Motor neuron (in vitro differentiated cells): Measurements from ENCODE around the gene POLD4. TPM values are rescaled to one million over a fixed set of nuclear protein-coding genes. Genes with fewer than 3 reads are reported as not detected.

ENCODE experiments used
- ATAC-seq, 8 experiments: fragments of 200-7000 bp; cut with Tn5 transposase; replicated peaks in 6 of 8; 2 replicates each; pipeline ENCODE4 v1.8.0; 2021; ENCODE audit warnings: mild to moderate bottlenecking in 8 of 8, moderate library complexity in 8 of 8
- H3K27ac ChIP-seq, 2 donors: fragments of 250-450 bp; sonication (Bioruptor Pico); 2 replicates each; pipeline ENCODE4 v1.9.0; 2021; ENCODE audit warnings: antibody characterized with exemption in 2 of 2, mild to moderate bottlenecking in 2 of 2, moderate library complexity in 1 of 2
- H3K4me1 ChIP-seq, 2 donors: fragments of 250-450 bp; sonication (Bioruptor Pico); replicated peaks in 1 of 2; 2 replicates each; pipeline ENCODE4 v1.6.1; 2021; ENCODE audit warnings: antibody characterized with exemption in 2 of 2, mild to moderate bottlenecking in 2 of 2, moderate library complexity in 1 of 2
- H3K4me3 ChIP-seq, 5 donors: fragments of 250-450 bp; sonication (Bioruptor Pico); 2 replicates each; pipeline ENCODE4 v1.9.0; 2021; ENCODE audit warnings: antibody characterized with exemption in 5 of 5, mild to moderate bottlenecking in 5 of 5, moderate library complexity in 4 of 5
- WGBS, 10 experiments: fragments of 450-650 bp; shearing (Covaris generic); methylation state at CpG; one replicate each; pipeline ENCODE4 v1.0.0; 2022; 5-methylcytosine and 5-hydroxymethylcytosine counted together
- in situ Hi-C, 9 experiments: fragments of 400-800 bp; cut with MboI; loops; one replicate each; pipeline ENCODE4 v1.15.0; 2021; ENCODE audit warnings: low sequenced_read_pairs in 9 of 9, low pct_unique_long_range_greater_than_20kb in 2 of 9; ENCODE audit not compliant: unreplicated experiment in 9 of 9
- total RNA-seq, 8 experiments: library from RNA; unstranded; fragments of 300-600 nt; gene quantifications; 2 replicates each; pipeline versions ENCODE4 v1.2.3 to v1.2.4, GENCODE V29; 2022

The POLD4 gene
- total RNA-seq, 8 experiments from 2014 or later = 5.6 to 167 (median 24.4) TPM

DNA sequence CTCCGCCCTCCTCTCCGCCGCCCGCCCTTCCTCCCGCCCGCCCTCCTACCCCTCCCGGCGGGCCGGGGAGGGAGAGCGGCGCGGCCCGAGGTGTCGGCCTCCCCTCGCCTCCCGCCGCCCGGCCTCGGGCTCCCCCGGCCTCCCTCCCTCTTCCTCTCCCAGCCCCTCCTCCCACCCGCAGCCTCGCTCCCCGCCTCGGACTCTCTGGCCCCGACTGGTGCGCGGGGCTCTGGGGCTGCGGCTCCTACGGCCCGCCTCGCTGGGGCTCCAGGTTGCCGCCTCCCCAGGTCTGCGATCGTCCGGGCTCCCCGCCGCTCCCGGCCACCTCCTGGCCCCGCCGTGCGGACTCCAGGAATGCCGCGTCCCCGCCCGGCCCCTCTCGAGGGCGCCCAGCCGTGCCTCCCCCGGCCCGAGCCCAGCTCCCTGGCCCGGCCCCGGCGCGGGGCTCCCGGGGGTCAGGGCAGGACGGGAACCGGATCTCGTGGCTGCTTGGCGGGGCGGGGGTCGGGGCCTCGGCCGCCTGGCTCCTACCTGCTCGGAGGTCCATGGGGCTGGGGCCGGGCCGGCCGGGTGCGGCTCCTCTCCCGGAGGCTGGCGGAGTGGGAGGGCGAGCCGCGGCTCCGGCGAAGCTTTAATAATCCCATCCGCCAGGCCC, 19.8 kb upstream of the POLD4 start, which contains the start of gene CLCF1:
Gene CLCF1, minus strand, starts transcription at position 606 of the 655 bp plus-strand sequence. Its CDS starts 59 bp downstream, at position 547.
- in situ Hi-C loops = no loop called here
- WGBS, 10 experiments = 0% methylated on average over 2 to 7 of the region's 76 CpGs; no CpG with 5 or more reads in 8 of the 10 experiments
- H3K4me3 ChIP-seq = peak within 1 kb of the TSS; percentile 49 to 57 (median 53)
- peaks cover 24 to 43% of the 10 kb centered on the region in 2 donors for H3K4me1 ChIP-seq
- peak within 1 kb of the TSS; percentile 26 to 86 for H3K27ac ChIP-seq
- peak; percentile 39 to 75 (median 66) for ATAC-seq

DNA sequence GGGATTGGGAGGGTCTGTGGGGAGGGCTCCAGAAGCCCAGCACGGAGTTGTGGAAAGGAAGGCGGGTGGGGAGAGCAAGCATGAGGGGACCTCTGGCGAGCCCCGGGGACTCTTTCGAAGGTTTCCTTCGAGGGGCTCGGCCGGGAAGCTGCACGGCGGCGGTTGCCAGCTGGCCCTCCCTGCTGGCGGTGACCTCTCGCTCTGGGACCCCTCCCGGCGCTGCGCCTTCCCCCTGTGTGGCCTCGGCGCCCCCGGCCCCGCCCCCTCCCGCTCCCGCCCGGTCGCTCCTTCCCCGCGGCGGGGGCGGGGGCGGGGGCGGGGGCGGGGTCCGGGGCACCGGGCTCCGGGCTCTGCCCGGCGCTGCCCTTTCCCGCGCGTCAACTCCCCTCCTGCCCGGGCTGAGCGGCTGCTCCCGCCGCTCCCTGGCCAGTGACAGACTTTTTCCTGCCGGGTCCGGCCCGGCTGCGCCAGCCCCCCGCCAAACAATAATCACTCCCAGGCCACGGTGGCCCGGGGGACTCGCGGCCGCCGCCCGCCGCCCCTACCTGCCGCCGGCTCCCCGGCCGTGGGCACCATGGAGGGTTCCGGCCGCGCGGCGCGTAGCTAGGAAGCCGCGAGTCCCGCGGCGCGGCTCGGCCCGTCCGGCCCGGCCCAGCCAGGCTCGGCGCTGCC, 19.1 kb upstream of the POLD4 start:
- peak overlapping the region; percentile 49 to 57 (median 53) for H3K4me3 ChIP-seq
- peaks cover 24 to 43% of the 10 kb centered on the region in 2 donors for H3K4me1 ChIP-seq
- H3K27ac ChIP-seq = peak overlapping the region in 1 of 2 donors; percentile 86
- WGBS, 10 experiments = no CpG with 5 or more reads among the region's 78 CpGs
- ATAC-seq = peak; percentile 5 to 44 (median 32)
- in situ Hi-C loops = no loop called here

DNA sequence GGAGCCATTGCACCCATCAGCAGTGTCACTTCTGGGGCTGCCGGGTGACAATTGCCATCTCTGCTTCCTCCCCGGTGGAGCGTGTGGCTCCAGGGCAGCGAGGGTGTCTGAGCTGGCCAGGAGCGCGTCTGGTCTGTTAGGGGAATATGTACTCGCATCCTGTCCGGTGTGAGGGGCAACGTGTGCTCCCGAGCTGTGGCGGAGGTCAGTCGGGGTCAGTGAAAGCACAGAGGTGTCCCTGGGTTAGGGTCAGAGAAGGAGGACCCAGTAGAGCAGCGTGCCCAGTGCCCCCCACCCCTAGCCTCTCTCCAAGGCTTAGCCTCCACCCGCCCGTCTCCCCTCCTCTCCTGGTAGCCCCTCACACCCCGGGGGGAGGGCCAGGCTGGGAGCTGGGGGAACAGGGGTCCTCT, 18.6 kb upstream of the POLD4 start:
- H3K4me3 ChIP-seq = peak overlapping the region; percentile 49 to 57 (median 53)
- WGBS, 10 experiments = 40% methylated on average over 1 of the region's 16 CpGs; no CpG with 5 or more reads in 9 of the 10 experiments
- ATAC-seq = no peak
- peaks cover 24 to 43% of the 10 kb centered on the region in 2 donors for H3K4me1 ChIP-seq
- in situ Hi-C loops = no loop called here
- H3K27ac ChIP-seq = peak overlapping the region in 1 of 2 donors; percentile 86

DNA sequence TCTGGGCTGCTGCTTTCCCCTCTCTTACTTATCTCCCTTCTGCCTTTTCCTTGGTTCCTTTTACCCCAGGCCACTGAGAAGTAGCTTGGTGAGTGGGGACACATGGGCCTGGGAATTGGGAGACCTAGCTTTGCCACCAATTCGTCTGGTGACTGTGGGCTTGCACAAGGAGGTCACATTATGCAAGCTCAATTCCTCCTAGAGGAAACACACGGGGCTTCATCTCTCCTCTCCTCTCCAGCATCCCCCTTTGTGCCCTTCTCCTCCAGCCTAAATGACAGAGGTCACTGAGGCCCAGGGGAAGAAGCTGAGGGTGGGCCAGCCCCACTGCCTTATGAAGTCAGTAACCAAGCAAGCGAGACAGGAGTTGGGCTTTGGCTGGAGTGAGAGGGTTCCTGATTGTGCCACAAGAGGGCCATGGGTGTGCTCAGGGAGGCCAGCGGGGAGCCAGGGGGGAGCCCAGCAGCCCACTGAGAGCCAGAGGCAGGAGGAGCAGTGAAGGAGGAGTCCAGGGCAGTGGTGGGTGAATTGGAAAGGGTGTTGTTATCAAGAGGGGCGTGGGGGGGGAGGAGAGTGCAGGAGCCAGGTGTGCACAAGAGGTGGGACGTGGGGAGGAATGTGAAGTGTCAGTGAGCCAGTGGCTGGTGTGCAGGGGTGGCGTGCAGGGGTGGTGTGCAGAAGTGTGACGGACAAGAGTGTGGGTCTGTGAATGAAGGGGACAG, 18.0 kb upstream of the POLD4 start:
- in situ Hi-C loops = no loop called here
- Histone ChIP-seq H3K27ac (no peak overlapping the region), H3K4me3 (peak overlapping the region in 2 of 5 donors; percentile 51 to 57), H3K4me1 (peaks cover 24 to 43% of the 10 kb centered on the region in 2 donors)
- 33 to 63% (median 49%) methylated on average over 1 to 2 of the region's 8 CpGs; no CpG with 5 or more reads in 6 of the 10 experiments for WGBS, 10 experiments
- peak in 4 of 8 experiments; percentile 0 to 10 (median 4) for ATAC-seq

DNA sequence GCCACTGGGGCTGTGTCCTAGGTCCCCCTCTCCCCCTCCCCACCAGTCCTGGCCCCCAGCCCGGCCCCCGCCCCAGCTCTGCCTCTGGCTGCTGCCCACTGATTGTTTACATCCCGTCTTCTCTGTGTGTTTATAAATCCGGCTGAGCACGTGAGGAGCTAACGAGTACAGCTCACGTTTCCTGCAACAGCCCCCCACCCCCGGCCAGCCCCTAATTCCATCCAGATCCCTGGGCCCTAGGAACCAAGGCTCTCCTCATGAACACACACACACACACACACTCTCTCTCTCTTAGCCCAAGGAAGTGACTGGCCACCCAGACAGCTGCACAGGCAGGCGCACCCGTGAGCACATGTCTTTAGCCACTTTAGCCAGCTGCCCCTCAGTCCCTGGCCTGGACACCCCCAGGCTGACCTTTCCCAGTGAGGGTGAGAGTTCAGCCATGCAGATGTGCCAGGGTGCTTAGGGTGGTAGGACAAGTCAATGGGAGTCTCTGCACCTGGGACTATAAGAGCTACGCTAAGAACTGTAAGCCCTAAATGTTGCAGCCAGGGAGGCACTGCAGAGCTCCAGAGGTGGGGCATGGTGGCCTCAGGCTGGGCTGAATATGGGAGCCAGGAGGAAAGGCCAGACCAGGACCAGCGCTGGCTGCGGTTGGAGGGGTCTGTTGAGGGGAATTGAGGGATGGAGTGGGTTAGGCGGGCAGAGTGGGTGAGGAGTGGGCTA, 17.2 kb upstream of the POLD4 start:
- 79 to 94% methylated on average over 2 to 6 of the region's 14 CpGs; no CpG with 5 or more reads in 8 of the 10 experiments for WGBS, 10 experiments
- in situ Hi-C loops = no loop called here
- ATAC-seq = peak in 2 of 8 experiments; percentile 0 to 1
- H3K27ac ChIP-seq = peak overlapping the region in 1 of 2 donors; percentile 37
- H3K4me1 ChIP-seq = peaks cover 24 to 36% of the 10 kb centered on the region in 2 donors
- H3K4me3 ChIP-seq = no peak overlapping the region

DNA sequence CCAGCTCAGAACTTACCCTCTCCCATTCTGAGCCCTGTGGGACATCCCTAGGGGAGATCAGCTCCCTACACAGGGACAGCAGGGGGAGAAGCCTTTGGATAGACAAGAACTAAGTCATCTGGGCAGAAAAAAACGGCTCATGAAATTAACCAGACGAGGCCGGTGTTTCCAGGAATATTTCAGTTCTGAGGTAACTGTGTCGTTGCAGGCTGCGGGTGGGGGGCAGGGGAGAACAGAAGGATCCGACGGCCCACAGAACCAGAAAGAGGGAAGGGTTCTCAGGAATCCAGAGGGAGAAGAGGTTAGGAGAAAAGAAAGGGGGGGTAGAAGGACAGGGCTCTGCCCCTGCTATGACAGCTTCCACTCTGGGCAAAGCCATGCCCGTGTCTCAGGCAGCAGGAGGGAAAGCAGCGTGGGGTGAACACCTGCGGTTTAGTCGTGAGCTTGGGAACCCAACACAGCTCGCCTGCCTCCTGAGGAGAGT, 16.5 kb upstream of the POLD4 start:
- in situ Hi-C loops = no loop called here
- Histone ChIP-seq H3K27ac (peak overlapping the region in 1 of 2 donors; percentile 35), H3K4me3 (no peak overlapping the region), H3K4me1 (peaks cover 24 to 34% of the 10 kb centered on the region in 2 donors)
- no peak for ATAC-seq
- WGBS, 10 experiments = 30 to 81% (median 60%) methylated on average over 2 to 4 of the region's 12 CpGs; no CpG with 5 or more reads in 5 of the 10 experiments

DNA sequence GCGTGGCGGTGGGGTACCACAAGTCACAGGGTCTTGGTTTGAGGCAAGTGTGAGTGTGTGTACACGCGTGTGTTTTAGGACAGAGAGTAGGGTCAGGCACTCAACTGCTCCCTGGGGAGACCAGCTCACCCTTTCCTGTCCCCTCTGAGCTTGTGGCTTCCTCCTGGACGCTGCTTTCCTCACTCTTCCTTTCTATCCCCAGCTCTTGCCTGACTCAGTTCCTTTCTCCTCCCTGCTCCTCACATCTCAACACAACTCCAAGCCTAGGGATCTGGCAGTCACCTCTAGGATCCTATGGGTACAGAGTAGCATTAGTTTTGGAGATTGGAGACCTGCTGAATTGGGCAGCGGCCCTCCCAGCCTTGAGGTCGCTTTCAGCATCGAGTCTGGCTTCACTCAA, 15.9 kb upstream of the POLD4 start:
- Histone ChIP-seq H3K27ac (no peak overlapping the region), H3K4me3 (no peak overlapping the region), H3K4me1 (peaks cover 18 to 28% of the 10 kb centered on the region in 2 donors)
- no peak for ATAC-seq
- WGBS, 10 experiments = 78 to 80% methylated on average over 3 to 6 of the region's 8 CpGs; no CpG with 5 or more reads in 8 of the 10 experiments
- in situ Hi-C loops = no loop called here

DNA sequence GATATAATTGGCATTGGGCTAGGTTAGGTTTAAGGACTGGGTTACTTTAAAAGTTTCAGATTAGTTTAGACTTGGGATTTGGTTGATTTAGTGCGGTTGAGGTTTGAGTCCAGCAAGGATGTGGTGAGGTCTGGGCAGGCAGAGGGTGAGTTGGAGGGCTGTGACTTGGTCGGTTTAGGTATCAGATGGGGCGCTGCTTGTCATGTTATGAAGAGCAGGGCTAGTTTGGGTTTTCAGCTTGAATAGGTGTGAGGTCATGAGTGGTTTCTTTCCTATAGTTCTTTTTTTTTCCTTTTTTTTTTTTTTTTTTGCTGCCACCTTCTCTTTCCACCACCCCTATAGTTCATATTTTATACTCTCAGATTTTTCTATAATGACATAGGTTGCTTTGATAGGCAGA, 15.3 kb upstream of the POLD4 start:
- WGBS, 10 experiments = 57 to 93% (median 87%) methylated on average over 1 to 3 of the region's 3 CpGs; no CpG with 5 or more reads in 2 of the 10 experiments
- Histone ChIP-seq H3K4me1 (peaks cover 12 to 27% of the 10 kb centered on the region in 2 donors), H3K4me3 (no peak overlapping the region), H3K27ac (no peak overlapping the region)
- ATAC-seq = no peak
- in situ Hi-C loops = no loop called here

DNA sequence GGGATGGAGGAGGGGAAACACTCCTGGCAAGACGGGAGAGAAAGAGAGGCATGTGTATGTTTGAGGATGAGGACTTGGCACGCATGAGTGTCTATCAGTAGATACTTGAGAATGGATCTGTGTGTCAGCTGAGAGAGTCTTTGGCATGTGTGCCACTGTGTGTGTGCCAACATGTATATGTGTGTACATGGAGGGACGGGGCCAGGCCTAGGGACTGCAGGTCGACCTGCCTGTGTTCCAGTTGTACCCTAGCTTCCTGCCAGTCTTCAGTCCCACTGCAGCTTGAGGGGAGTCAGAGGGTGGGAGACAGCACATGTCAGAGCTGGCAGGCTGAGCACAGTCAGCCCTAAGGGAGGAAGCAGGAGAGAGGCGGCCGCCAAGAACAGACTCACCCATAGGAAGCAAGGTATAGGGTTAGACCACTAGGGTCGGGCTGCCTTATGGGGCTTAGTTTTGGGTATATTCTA, 14.4 kb upstream of the POLD4 start:
- 50 to 89% methylated on average over 1 to 3 of the region's 7 CpGs; no CpG with 5 or more reads in 8 of the 10 experiments for WGBS, 10 experiments
- H3K4me3 ChIP-seq = no peak overlapping the region
- no peak for ATAC-seq
- in situ Hi-C loops = no loop called here
- no peak overlapping the region for H3K27ac ChIP-seq
- H3K4me1 ChIP-seq = peaks cover 11 to 27% of the 10 kb centered on the region in 2 donors

DNA sequence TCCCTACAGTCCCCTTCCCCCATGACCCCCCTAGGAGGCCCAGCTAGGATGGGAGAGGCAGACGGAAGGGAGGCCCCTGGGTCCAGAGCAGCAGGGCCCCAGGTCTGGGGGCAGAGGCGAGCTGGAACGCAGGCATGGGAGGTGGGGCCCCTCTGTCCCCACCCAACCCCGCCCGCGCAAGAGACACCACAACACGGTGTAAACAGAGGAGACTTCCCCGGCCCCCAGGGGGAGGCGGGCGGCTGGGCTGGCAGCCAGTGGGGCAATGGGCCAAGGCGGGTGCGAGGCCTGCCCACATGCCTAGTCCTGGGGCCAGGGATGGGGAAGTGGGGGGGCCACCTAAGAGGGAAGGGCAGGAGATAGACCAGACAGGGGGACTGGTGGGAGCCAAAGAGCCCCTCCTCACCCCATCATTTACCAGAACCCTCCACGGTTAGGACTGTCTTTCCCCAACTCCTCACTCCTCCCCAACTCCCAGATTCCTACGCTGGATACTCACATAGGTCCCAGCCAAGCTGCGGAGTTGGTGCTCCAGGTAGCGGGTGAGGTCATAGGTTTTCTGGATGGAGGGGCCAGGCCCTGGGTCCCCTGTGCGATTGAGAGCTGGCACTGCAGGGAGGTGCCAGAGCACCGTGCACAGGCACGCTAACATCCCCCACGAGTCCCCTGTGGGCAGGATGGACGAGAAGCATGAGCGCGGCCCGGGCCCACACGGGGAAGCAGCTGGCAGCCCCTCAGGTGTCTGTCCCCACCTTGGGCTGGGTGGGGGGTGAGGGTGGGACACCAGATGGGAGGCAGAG, 13.8 kb upstream of the POLD4 start:
- H3K27ac ChIP-seq = no peak overlapping the region
- WGBS, 10 experiments = 92 to 100% (median 100%) methylated on average over 1 to 2 of the region's 25 CpGs; no CpG with 5 or more reads in 7 of the 10 experiments
- peaks cover 11 to 26% of the 10 kb centered on the region in 2 donors for H3K4me1 ChIP-seq
- H3K4me3 ChIP-seq = no peak overlapping the region
- in situ Hi-C loops = no loop called here
- ATAC-seq = peak in 4 of 8 experiments; percentile 14 to 62 (median 29)

DNA sequence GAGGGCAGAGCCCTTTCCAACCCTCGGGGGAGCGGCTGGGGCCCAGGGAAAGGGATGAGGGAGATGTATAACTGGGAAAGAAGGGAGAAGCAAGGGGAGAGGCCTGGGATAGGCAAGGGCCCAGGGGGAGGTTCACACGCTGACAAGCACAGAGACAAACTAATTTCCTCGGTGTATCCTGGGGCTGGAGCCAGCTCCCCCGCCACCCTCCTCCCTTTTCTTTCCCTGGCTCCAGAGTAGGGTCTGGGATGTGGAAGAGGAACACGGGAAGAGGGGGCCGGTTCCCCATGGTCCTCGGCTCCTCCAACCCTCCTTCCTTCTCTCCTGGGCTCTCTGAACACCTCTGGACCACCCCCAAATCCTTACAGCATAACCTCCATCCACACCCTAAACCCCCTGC, 13.2 kb upstream of the POLD4 start:
- WGBS, 10 experiments = 20 to 90% (median 70%) methylated on average over 1 to 5 of the region's 8 CpGs; no CpG with 5 or more reads in 4 of the 10 experiments
- in situ Hi-C loops = no loop called here
- no peak overlapping the region for H3K4me3 ChIP-seq
- no peak overlapping the region for H3K27ac ChIP-seq
- H3K4me1 ChIP-seq = peaks cover 4 to 20% of the 10 kb centered on the region in 2 donors
- peak in 4 of 8 experiments; percentile 13 to 31 (median 24) for ATAC-seq
